Keratinocyte (primary cell): ENCODE results near the gene FARP2. TPM values are rescaled to one million over a fixed set of nuclear protein-coding genes. Genes with fewer than 3 reads are reported as not detected.
A peak's percentile ranks its signal among the peaks of the same experiment; 100 is the strongest.

Experiments used
- DNase-seq: peaks from one replicate; pipeline ENCODE4 v3.0.0-alpha.2; 2011; ENCODE audit warnings: low read depth, missing footprints, low spot score
- FAIRE-seq: peaks from 2 replicates; lab custom pipeline; 2011; peaks lifted over from hg19 to GRCh38; lab: Jason Lieb, UNC
- H2AFZ ChIP-seq: 2 replicates; pipeline ENCODE4 v1.6.0; 2012; ENCODE audit warnings: low read length, control low read depth, inconsistent platforms; ENCODE audit not compliant: control insufficient read depth
- H3K27ac ChIP-seq: 2 replicates; pipeline ENCODE4 v1.5.1; 2011; ENCODE audit warnings: low read length; ENCODE audit not compliant: control insufficient read depth, insufficient read depth
- H3K27me3 ChIP-seq: 3 replicates; pipeline ENCODE4 v1.6.0; 2011; ENCODE audit warnings: low read length; ENCODE audit not compliant: control insufficient read depth, insufficient read depth; ENCODE audit errors: extremely low read depth
- H3K36me3 ChIP-seq, 2 experiments: 2 replicates in 1 of 2; 3 replicates in 1 of 2; pipeline ENCODE4 v1.5.1; 2011; ENCODE audit warnings: low read length in 2 of 2, mild to moderate bottlenecking in 1 of 2; ENCODE audit not compliant: control insufficient read depth in 2 of 2, insufficient read depth in 2 of 2; ENCODE audit errors: extremely low read depth in 1 of 2
- H3K4me1 ChIP-seq: 3 replicates; pipeline ENCODE4 v1.5.1; 2011; ENCODE audit warnings: low read length; ENCODE audit not compliant: control insufficient read depth, insufficient read depth; ENCODE audit errors: extremely low read depth
- H3K4me2 ChIP-seq: 3 replicates; pipeline ENCODE4 v1.6.0; 2011; ENCODE audit warnings: low read depth, low read length; ENCODE audit not compliant: control insufficient read depth, insufficient read depth; ENCODE audit errors: extremely low read depth
- H3K4me3 ChIP-seq, 3 experiments: fragments of 200-600 bp in 1 of 3; sonication (generic) in 1 of 3; 2 replicates in 2 of 3; 3 replicates in 1 of 3; pipeline ENCODE4 v1.5.1; 2011 to 2016; ENCODE audit warnings: low read length in 3 of 3, mild to moderate bottlenecking in 3 of 3, control low read depth in 2 of 3, inconsistent platforms in 1 of 3, low read depth in 1 of 3, mixed read lengths in 1 of 3, mixed run types in 1 of 3, moderate library complexity in 1 of 3; ENCODE audit not compliant: control insufficient read depth in 2 of 3, insufficient read depth in 2 of 3; ENCODE audit errors: extremely low read depth in 1 of 3
- H3K79me2 ChIP-seq: 2 replicates; pipeline ENCODE4 v1.6.0; 2012; ENCODE audit warnings: low read length; ENCODE audit not compliant: control insufficient read depth, insufficient read depth
- H3K9ac ChIP-seq: 3 replicates; pipeline ENCODE4 v1.6.0; 2011; ENCODE audit warnings: low read length; ENCODE audit not compliant: control insufficient read depth, insufficient read depth; ENCODE audit errors: extremely low read depth
- H3K9me1 ChIP-seq: 3 replicates; pipeline ENCODE4 v1.6.0; 2011; ENCODE audit warnings: low read length; ENCODE audit not compliant: control insufficient read depth, insufficient read depth; ENCODE audit errors: extremely low read depth
- H3K9me3 ChIP-seq: 2 replicates; pipeline ENCODE4 v1.5.1; 2012; ENCODE audit warnings: low read depth, low read length; ENCODE audit not compliant: control insufficient read depth
- H4K20me1 ChIP-seq: 3 replicates; pipeline ENCODE4 v1.6.0; 2011; ENCODE audit warnings: low read length; ENCODE audit not compliant: control insufficient read depth, insufficient read depth; ENCODE audit errors: extremely low read depth
- CTCF ChIP-seq, 3 experiments: IDR thresholded peaks in 1 of 3; conservative IDR thresholded peaks in 1 of 3; optimal IDR thresholded peaks in 1 of 3; 2 replicates in 2 of 3; 3 replicates in 1 of 3; pipeline versions ENCODE3 to v1.5.1; 2011; ENCODE audit warnings: low read length in 3 of 3, mild to moderate bottlenecking in 3 of 3, moderate library complexity in 2 of 3, control low read depth in 1 of 3, inconsistent platforms in 1 of 3; ENCODE audit not compliant: insufficient read depth in 2 of 3; ENCODE audit errors: extremely low read depth in 1 of 3
- EZH2 ChIP-seq: IDR thresholded peaks from one replicate; pipeline ENCODE4 v1.6.1; 2012; ENCODE audit warnings: inconsistent platforms, mild to moderate bottlenecking, low read length, moderate library complexity
- dilution Hi-C: fragments of 300-500 bp; cut with MboI; formaldehyde crosslinking; loops from one replicate; pipeline ENCODE4 v1.7.0; 2020; ENCODE audit warnings: low sequenced_read_pairs; ENCODE audit not compliant: extremely low pct_ligation_motif_present
- polyA plus RNA-seq, 5 experiments: library from polyadenylated mRNA; depleted of rRNA in 3 of 5; stranded (reverse) in 3 of 5; stranded (forward) in 1 of 5; unstranded in 1 of 5; fragments of >200 nt; gene quantifications; 1 replicate in 1 of 5; 2 replicates in 3 of 5; 3 replicates in 1 of 5; pipeline versions ENCODE4 v1.2.1 to v1.2.3, GENCODE V29; 2011 to 2012; ENCODE audit warnings: missing spikeins in 2 of 5, low read depth in 1 of 5, low replicate concordance in 1 of 5

The FARP2 gene
- polyA plus RNA-seq, 1 donor (not counting 4 experiments of a cell fraction or from before 2014, with no cell fraction given), result 39.3 TPM

- dilution Hi-C loops, result no loop called here
- Histone ChIP-seq H3K27ac (peak overlapping the region; percentile 70), H3K4me2 (peak overlapping the region; percentile 85), H3K4me3 (no peak overlapping the region), H3K36me3 (peaks cover 6 to 24% of the 10 kb centered on the region in 2 experiments), H2AFZ (no peak overlapping the region), H3K9me1 (no peaks in the 10 kb centered on the region), H4K20me1 (peaks cover 3% of the 10 kb centered on the region), H3K27me3 (no peaks in the 10 kb centered on the region), H3K9ac (no peak overlapping the region), H3K79me2 (peaks cover 36% of the 10 kb centered on the region), H3K4me1 (peaks cover 16% of the 10 kb centered on the region), H3K9me3 (no peaks in the 10 kb centered on the region)
- FAIRE-seq (no peak), DNase-seq (no peak)
- no peak for TF ChIP-seq CTCF (optimal IDR thresholded peaks at IDR 0.05 in 1 of 3, IDR thresholded peaks at IDR 0.05 in 1 of 3, conservative IDR thresholded peaks at IDR 0.05 in 1 of 3; ENCODE audit: extremely low read depth in 1 of 3, insufficient read depth in 2 of 3, low read length in 3 of 3)
- TF ChIP-seq EZH2, result no peak
These were observed 25.5 kb upstream of the FARP2 start for GRCh38 chr2:241330616-241330981.

GRCh38 chr2:241334813-241335212, 21.3 kb upstream of the FARP2 start:
- Histone ChIP-seq H4K20me1 (peaks cover 3% of the 10 kb centered on the region), H3K9me3 (no peaks in the 10 kb centered on the region), H3K4me1 (peaks cover 10% of the 10 kb centered on the region), H3K27me3 (no peaks in the 10 kb centered on the region), H3K9me1 (no peaks in the 10 kb centered on the region), H3K27ac (no peak overlapping the region), H3K36me3 (peaks cover 23 to 25% of the 10 kb centered on the region in 2 experiments), H3K9ac (no peak overlapping the region), H2AFZ (no peak overlapping the region), H3K79me2 (peaks cover 24% of the 10 kb centered on the region), H3K4me2 (no peak overlapping the region), H3K4me3 (no peak overlapping the region)
- no peak for DNase-seq
- TF ChIP-seq EZH2 (no peak), CTCF (optimal IDR thresholded peaks at IDR 0.05 in 1 of 3, IDR thresholded peaks at IDR 0.05 in 1 of 3, conservative IDR thresholded peaks at IDR 0.05 in 1 of 3; ENCODE audit: extremely low read depth in 1 of 3, insufficient read depth in 2 of 3, low read length in 3 of 3) (no peak)
- dilution Hi-C loops, result no loop called here
- FAIRE-seq, result no peak
